ENCODE data around the gene RAB5A.

The RAB5A gene

GRCh38 chr3:19931767-19932188 lies 15.1 kb upstream of the RAB5A start:
- no peaks in the 10 kb centered on the region for H3K36me3 ChIP-seq
- TF ChIP-seq CTCF (IDR thresholded peaks at IDR 0.05; ENCODE audit: low read depth, low read length), result no peak
- no peaks in the 10 kb centered on the region for H3K9me3 ChIP-seq (ENCODE audit: severe bottlenecking)
- no peaks in the 10 kb centered on the region for H3K27me3 ChIP-seq (ENCODE audit: insufficient read depth, low read depth, severe bottlenecking)
- H3K4me3 ChIP-seq (ENCODE audit: low read depth, low read length), result no peak overlapping the region
- DNase-seq, result no peak
- H3K27ac ChIP-seq, result no peak overlapping the region

DNA sequence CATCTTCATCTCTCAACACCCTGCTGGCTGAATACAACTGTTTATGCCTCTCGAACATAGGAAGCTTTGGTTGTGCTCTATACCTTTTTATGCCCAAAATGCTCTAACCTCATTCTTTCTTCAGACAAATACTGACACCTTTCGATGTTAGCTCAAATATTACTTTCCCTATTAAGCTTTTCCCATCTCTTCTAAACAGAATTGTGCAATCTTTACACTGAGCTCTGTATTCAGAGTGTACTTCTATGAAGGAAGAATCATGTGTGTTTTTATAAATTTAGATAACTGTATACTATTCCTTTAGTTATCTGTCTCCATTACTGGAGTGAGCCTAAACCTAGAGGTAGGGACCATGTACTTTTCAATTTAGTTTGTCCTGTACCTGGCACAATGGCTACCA lies 14.5 kb upstream of the RAB5A start:
- H3K27ac ChIP-seq, result no peak overlapping the region

GRCh38 chr3:19934098-19934566 lies 12.8 kb upstream of the RAB5A start, which contains the start of gene EFHB:
Gene EFHB, minus strand, starts transcription at chr3:19934217. Its CDS starts 199 bp downstream, at chr3:19934018.
- Histone ChIP-seq H3K36me3 (no peaks in the 10 kb centered on the region), H3K4me3 (ENCODE audit: low read depth, low read length) (no peak within 1 kb of the TSS), H3K9me3 (ENCODE audit: severe bottlenecking) (no peaks in the 10 kb centered on the region), H3K27me3 (ENCODE audit: insufficient read depth, low read depth, severe bottlenecking) (no peaks in the 10 kb centered on the region), H3K27ac (no peak within 1 kb of the TSS)
- DNase-seq, result peak; percentile 16
- no peak for TF ChIP-seq CTCF (IDR thresholded peaks at IDR 0.05; ENCODE audit: low read depth, low read length)

More for the DNA sequence above, 14.5 kb upstream of the RAB5A start:
- TF ChIP-seq CTCF (IDR thresholded peaks at IDR 0.05; ENCODE audit: low read depth, low read length), result no peak
- Histone ChIP-seq H3K9me3 (ENCODE audit: severe bottlenecking) (no peaks in the 10 kb centered on the region), H3K36me3 (no peaks in the 10 kb centered on the region), H3K27me3 (ENCODE audit: insufficient read depth, low read depth, severe bottlenecking) (no peaks in the 10 kb centered on the region), H3K4me3 (ENCODE audit: low read depth, low read length) (no peak overlapping the region)
- no peak for DNase-seq

- TF ChIP-seq CTCF (IDR thresholded peaks at IDR 0.05; ENCODE audit: low read depth, low read length), result no peak
- H3K9me3 ChIP-seq (ENCODE audit: severe bottlenecking), result no peaks in the 10 kb centered on the region
- H3K36me3 ChIP-seq, result no peaks in the 10 kb centered on the region
- H3K27me3 ChIP-seq (ENCODE audit: insufficient read depth, low read depth, severe bottlenecking), result no peaks in the 10 kb centered on the region
- no peak overlapping the region for H3K27ac ChIP-seq
- H3K4me3 ChIP-seq (ENCODE audit: low read depth, low read length), result no peak overlapping the region
- no peak for DNase-seq
Measured at GRCh38 chr3:19937459-19938294, 9.2 kb upstream of the RAB5A start.

GRCh38 chr3:19938295-19938627 lies 8.6 kb upstream of the RAB5A start:
- Histone ChIP-seq H3K27me3 (ENCODE audit: insufficient read depth, low read depth, severe bottlenecking) (no peaks in the 10 kb centered on the region), H3K9me3 (ENCODE audit: severe bottlenecking) (no peaks in the 10 kb centered on the region), H3K4me3 (ENCODE audit: low read depth, low read length) (no peak overlapping the region), H3K36me3 (no peaks in the 10 kb centered on the region), H3K27ac (no peak overlapping the region)
- no peak for TF ChIP-seq CTCF (IDR thresholded peaks at IDR 0.05; ENCODE audit: low read depth, low read length)
- no peak for DNase-seq
